Osteoblast (primary cell): ENCODE data around the gene TNC. TPM values are rescaled to one million over a fixed set of nuclear protein-coding genes. Genes with fewer than 3 reads are reported as not detected.

Source experiments
- DNase-seq: peaks from one replicate; pipeline ENCODE4 v3.0.0; 2011; ENCODE audit warnings: low spot score, mixed read lengths; ENCODE audit not compliant: insufficient read length; ENCODE audit errors: missing footprints
- H2AFZ ChIP-seq: 2 replicates; pipeline ENCODE4 v1.6.0; 2011; ENCODE audit warnings: mild to moderate bottlenecking, low read length
- H3K27ac ChIP-seq: 2 replicates; pipeline ENCODE4 v1.5.1; 2011; ENCODE audit warnings: mild to moderate bottlenecking, low read depth, low read length, moderate library complexity
- H3K27me3 ChIP-seq: 2 replicates; pipeline ENCODE4 v1.6.0; 2012; ENCODE audit warnings: mild to moderate bottlenecking, control low read depth, inconsistent platforms, low read length, moderate library complexity; ENCODE audit not compliant: insufficient read depth
- H3K36me3 ChIP-seq: 2 replicates; pipeline ENCODE4 v1.5.1; 2011; ENCODE audit warnings: mild to moderate bottlenecking, low read length, control low read depth, moderate library complexity; ENCODE audit not compliant: insufficient read depth
- H3K4me1 ChIP-seq: 2 replicates; pipeline ENCODE4 v1.5.1; 2011; ENCODE audit warnings: mild to moderate bottlenecking, low read length, control low read depth, moderate library complexity; ENCODE audit not compliant: insufficient read depth
- H3K4me2 ChIP-seq: 2 replicates; pipeline ENCODE4 v1.6.0; 2011; ENCODE audit warnings: mild to moderate bottlenecking, low read length; ENCODE audit not compliant: insufficient read depth
- H3K4me3 ChIP-seq: fragments of 200-600 bp; sonication (generic); 3 replicates; pipeline ENCODE4 v1.5.1; 2012; ENCODE audit warnings: mild to moderate bottlenecking, low read length, inconsistent platforms; ENCODE audit not compliant: insufficient read depth
- H3K79me2 ChIP-seq: 2 replicates; pipeline ENCODE4 v1.6.0; 2012; ENCODE audit warnings: mild to moderate bottlenecking, low read length, control low read depth, inconsistent platforms; ENCODE audit not compliant: insufficient read depth
- H3K9me3 ChIP-seq: 2 replicates; pipeline ENCODE4 v1.5.1; 2011; ENCODE audit warnings: low read depth, low read length, control low read depth
- H4K20me1 ChIP-seq: 2 replicates; pipeline ENCODE4 v1.6.0; 2012; ENCODE audit warnings: mild to moderate bottlenecking, low read length, control low read depth; ENCODE audit not compliant: insufficient read depth
- CTCF ChIP-seq: IDR thresholded peaks from 2 replicates; pipeline ENCODE4 v1.5.1; 2011; ENCODE audit warnings: mild to moderate bottlenecking, low read depth, low read length, moderate library complexity; ENCODE audit errors: extremely low read depth
- total RNA-seq: library from RNA; depleted of rRNA; stranded (reverse); fragments of >200 nt; gene quantifications from 2 replicates; pipeline ENCODE4 v1.2.3, GENCODE V29; 2012

The TNC gene
- total RNA-seq, 1 donor = 611 TPM

GRCh38 chr9:115010874-115011273 lies 107.1 kb downstream of the TNC start:
- Histone ChIP-seq H3K27me3 (peaks cover 3% of the 10 kb centered on the region), H3K4me2 (no peak overlapping the region), H3K4me3 (no peak overlapping the region), H3K4me1 (peaks cover 27% of the 10 kb centered on the region), H2AFZ (no peak overlapping the region), H3K36me3 (no peaks in the 10 kb centered on the region), H4K20me1 (no peaks in the 10 kb centered on the region), H3K9me3 (no peaks in the 10 kb centered on the region), H3K27ac (no peak overlapping the region), H3K79me2 (no peaks in the 10 kb centered on the region)
- no peak for TF ChIP-seq CTCF
- no peak for DNase-seq

- Histone ChIP-seq H3K79me2 (no peaks in the 10 kb centered on the region), H2AFZ (no peak overlapping the region), H3K4me1 (peaks cover 21% of the 10 kb centered on the region), H3K36me3 (no peaks in the 10 kb centered on the region), H3K4me2 (no peak overlapping the region), H3K27me3 (peaks cover 3% of the 10 kb centered on the region), H3K4me3 (no peak overlapping the region), H3K27ac (peak overlapping the region; percentile 27), H4K20me1 (no peaks in the 10 kb centered on the region), H3K9me3 (no peaks in the 10 kb centered on the region)
- peak; percentile 29 for DNase-seq
- no peak for TF ChIP-seq CTCF
Measured at GRCh38 chr9:115008536-115009270, 109.3 kb downstream of the TNC start.

GRCh38 chr9:115006660-115007059 lies 111.3 kb downstream of the TNC start:
- peak overlapping the region; percentile 18 for H3K4me2 ChIP-seq
- H3K4me1 ChIP-seq = peaks cover 21% of the 10 kb centered on the region
- H3K9me3 ChIP-seq = no peaks in the 10 kb centered on the region
- no peak for TF ChIP-seq CTCF
- no peaks in the 10 kb centered on the region for H4K20me1 ChIP-seq
- no peaks in the 10 kb centered on the region for H3K36me3 ChIP-seq
- DNase-seq = peak; percentile 90
- no peaks in the 10 kb centered on the region for H3K79me2 ChIP-seq
- no peak overlapping the region for H2AFZ ChIP-seq
- no peak overlapping the region for H3K4me3 ChIP-seq
- H3K27ac ChIP-seq = peak overlapping the region; percentile 81
- no peaks in the 10 kb centered on the region for H3K27me3 ChIP-seq

- no peaks in the 10 kb centered on the region for H3K79me2 ChIP-seq
- no peak overlapping the region for H3K4me3 ChIP-seq
- H3K4me1 ChIP-seq = peaks cover 21% of the 10 kb centered on the region
- no peak overlapping the region for H3K27ac ChIP-seq
- DNase-seq = peak; percentile 10
- H3K4me2 ChIP-seq = no peak overlapping the region
- H3K9me3 ChIP-seq = no peaks in the 10 kb centered on the region
- H3K36me3 ChIP-seq = no peaks in the 10 kb centered on the region
- H2AFZ ChIP-seq = no peak overlapping the region
- no peak for TF ChIP-seq CTCF
- no peaks in the 10 kb centered on the region for H4K20me1 ChIP-seq
- H3K27me3 ChIP-seq = peaks cover 3% of the 10 kb centered on the region
Measured at GRCh38 chr9:115005322-115005721, 112.6 kb downstream of the TNC start.
